A549 (cell line): Measurements from ENCODE around the gene OR2G2. TPM values are rescaled to one million over a fixed set of nuclear protein-coding genes. Genes with fewer than 3 reads are reported as not detected.

Experiments used
- ATAC-seq, 2 experiments: fragments of 200-7000 bp in 1 of 2; fragments of >200 bp in 1 of 2; cut with Nextera tagmentation in 1 of 2; cut with Tn5 transposase in 1 of 2; 3 replicates each; pipeline versions ENCODE4 v1.8.0 to v1.9.1; 2018 to 2020; ENCODE audit warnings: mild to moderate bottlenecking in 1 of 2, moderate library complexity in 1 of 2
- CTCF ChIA-PET: fragments of 300-600 bp; sonication (Branson Sonifier 250); formaldehyde crosslinking; extraction: SDS; loops from one replicate; lab custom pipeline; 2021; ENCODE audit warnings: antibody characterized with exemption, inconsistent platforms; lab: Yijun Ruan, JAX
- POLR2A ChIA-PET: fragments of 350-600 bp; formaldehyde crosslinking; extraction: SDS; loops from one replicate; lab custom pipeline; 2021; ENCODE audit warnings: antibody characterized with exemption, inconsistent platforms; lab: Yijun Ruan, JAX
- DNase-seq, 2 experiments: peaks; one replicate each; pipeline versions ENCODE4 v3.0.0 to v3.0.0-alpha.2; 2011 to 2016; ENCODE audit warnings: low read depth in 1 of 2, low spot score in 1 of 2
- FAIRE-seq: peaks from 2 replicates; lab custom pipeline; 2011; peaks lifted over from hg19 to GRCh38; lab: Jason Lieb, UNC
- H3K27ac ChIP-seq, 2 experiments: fragments of >200 bp; sonication (Bioruptor Twin); formaldehyde crosslinking; 3 replicates each; pipeline ENCODE4 v1.5.1; 2016 to 2017
- H3K4me1 ChIP-seq: fragments of >200 bp; sonication (Bioruptor Twin); formaldehyde crosslinking; 3 replicates; pipeline ENCODE4 v1.6.1; 2016
- H3K4me2 ChIP-seq: fragments of >200 bp; sonication (Bioruptor Twin); formaldehyde crosslinking; 3 replicates; pipeline ENCODE4 v1.6.1; 2016
- H3K4me3 ChIP-seq: fragments of >200 bp; sonication (Bioruptor Twin); formaldehyde crosslinking; 3 replicates; pipeline ENCODE4 v1.5.1; 2016
- H3K9me3 ChIP-seq: fragments of >200 bp; sonication (Bioruptor Twin); formaldehyde crosslinking; 3 replicates; pipeline ENCODE4 v1.6.1; 2016
- ATOH8 ChIP-seq: fragments of 250-450 bp; sonication (Bioruptor Pico); IDR thresholded peaks from 2 replicates; pipeline ENCODE4 v1.5.0; 2020; ENCODE audit warnings: low read depth, mild to moderate bottlenecking, moderate library complexity
- BCL3 ChIP-seq: fragments of >200 bp; sonication (Bioruptor Twin); formaldehyde crosslinking; IDR thresholded peaks from 3 replicates; pipeline ENCODE4 v1.6.1; 2016
- CBX2 ChIP-seq: fragments of 200-600 bp; sonication (generic); IDR thresholded peaks from 2 replicates; pipeline ENCODE4 v1.6.1; 2016; ENCODE audit warnings: low read depth, mild to moderate bottlenecking, borderline replicate concordance
- CBX8 ChIP-seq: fragments of 200-600 bp; sonication (generic); IDR thresholded peaks from 2 replicates; pipeline ENCODE4 v1.6.1; 2016
- CEBPB ChIP-seq, 2 experiments: fragments of >200 bp in 1 of 2; sonication (Bioruptor Twin) in 1 of 2; formaldehyde crosslinking in 1 of 2; IDR thresholded peaks; 2 replicates each; pipeline ENCODE4 v1.6.1; 2012 to 2016
- CHD2 ChIP-seq: fragments of 150-350 bp; IDR thresholded peaks from 2 replicates; pipeline ENCODE4 v1.6.1; 2014; ENCODE audit warnings: low read length; ENCODE audit not compliant: partially characterized antibody
- CHD4 ChIP-seq: fragments of 200-600 bp; sonication (generic); IDR thresholded peaks from 2 replicates; pipeline ENCODE4 v1.6.1; 2016; ENCODE audit warnings: antibody characterized with exemption, mild to moderate bottlenecking, borderline replicate concordance
- E2F6 ChIP-seq: IDR thresholded peaks from 2 replicates; pipeline ENCODE4 v1.6.1; 2012; ENCODE audit warnings: low read depth, borderline replicate concordance
- ESRRA ChIP-seq: fragments of 150-350 bp; IDR thresholded peaks from 2 replicates; pipeline ENCODE4 v1.6.1; 2014; ENCODE audit warnings: mild to moderate bottlenecking, low read length, borderline replicate concordance
- HDAC2 ChIP-seq: fragments of 200-600 bp; sonication (generic); IDR thresholded peaks from 2 replicates; pipeline ENCODE4 v1.6.1; 2016
- HOXB13 ChIP-seq: fragments of 250-450 bp; sonication (Bioruptor Pico); IDR thresholded peaks from 2 replicates; pipeline ENCODE4 v1.5.0; 2020; ENCODE audit warnings: low read depth, mild to moderate bottlenecking, moderate library complexity
- MAFK ChIP-seq: fragments of 450-650 bp; IDR thresholded peaks from 2 replicates; pipeline ENCODE4 v1.6.1; 2014; ENCODE audit not compliant: partially characterized antibody
- MAX ChIP-seq: IDR thresholded peaks from 2 replicates; pipeline ENCODE4 v1.6.1; 2012
- NFE2L2 ChIP-seq: fragments of 150-350 bp; conservative IDR thresholded peaks from 2 replicates; pipeline ENCODE4 v1.6.1; 2014; ENCODE audit warnings: low read length
- NR3C1 ChIP-seq: fragments of >200 bp; sonication (Bioruptor Twin); formaldehyde crosslinking; IDR thresholded peaks from 3 replicates; pipeline ENCODE4 v1.6.1; 2017
- PHF8 ChIP-seq: fragments of 200-600 bp; sonication (generic); IDR thresholded peaks from 2 replicates; pipeline ENCODE4 v1.6.1; 2016; ENCODE audit warnings: low read depth, mild to moderate bottlenecking, antibody characterized with exemption, moderate library complexity, borderline replicate concordance
- POLR2A ChIP-seq: IDR thresholded peaks from 2 replicates; pipeline ENCODE4 v1.6.1; 2012; ENCODE audit warnings: mild to moderate bottlenecking, low read length
- POLR2AphosphoS2 ChIP-seq: conservative IDR thresholded peaks from 2 replicates; pipeline ENCODE4 v1.6.1; 2012; ENCODE audit warnings: low read length, improper control_type of control experiment, inconsistent platforms
- RAD21 ChIP-seq, 2 experiments: fragments of >200 bp in 1 of 2; sonication (Bioruptor Twin) in 1 of 2; formaldehyde crosslinking in 1 of 2; IDR thresholded peaks in 1 of 2; conservative IDR thresholded peaks in 1 of 2; 2 replicates in 1 of 2; 3 replicates in 1 of 2; pipeline ENCODE4 v1.6.1; 2012 to 2018; ENCODE audit warnings: inconsistent platforms in 1 of 2
- REST ChIP-seq: fragments of 200-600 bp; sonication (generic); IDR thresholded peaks from 2 replicates; pipeline ENCODE4 v1.6.1; 2016; ENCODE audit warnings: antibody characterized with exemption, mild to moderate bottlenecking, moderate library complexity
- RNF2 ChIP-seq: fragments of 200-600 bp; sonication (generic); IDR thresholded peaks from 2 replicates; pipeline ENCODE4 v1.6.1; 2016; ENCODE audit warnings: low read depth, mild to moderate bottlenecking, antibody characterized with exemption, moderate library complexity, borderline replicate concordance
- SREBF2 ChIP-seq: fragments of 450-650 bp; IDR thresholded peaks from 2 replicates; pipeline ENCODE4 v1.6.1; 2014; ENCODE audit warnings: mild to moderate bottlenecking, moderate library complexity
- USF2 ChIP-seq: fragments of 450-650 bp; IDR thresholded peaks from 2 replicates; pipeline ENCODE4 v1.6.1; 2014; ENCODE audit warnings: antibody characterized with exemption
- ZFP36 ChIP-seq: fragments of 450-650 bp; IDR thresholded peaks from 2 replicates; pipeline ENCODE4 v1.6.1; 2014; ENCODE audit warnings: borderline replicate concordance; ENCODE audit not compliant: partially characterized antibody
- WGBS: methylation state at CpG from one replicate; pipeline ENCODE4 v1.1.6; 2017; ENCODE audit errors: missing lambda C conversion rate; 5-methylcytosine and 5-hydroxymethylcytosine counted together
- polyA plus RNA-seq, 4 experiments: library from polyadenylated mRNA; depleted of rRNA in 3 of 4; stranded (reverse); fragments of >200 nt; fragmentation: RNase III in 1 of 4; extraction: RNeasy Plus Mini Kit Qiagen cat#74134 plus additional on column Dnase treatment in 1 of 4; gene quantifications; 2 replicates in 3 of 4; 3 replicates in 1 of 4; pipeline ENCODE4 v1.2.3, GENCODE V29; 2011 to 2017

Gene OR2G2
- polyA plus RNA-seq, 2 of the 4 experiments (the other 2 are of a cell fraction): not detected

GRCh38 chr1:247551721-247552120 lies 36.4 kb upstream of the OR2G2 start:
- 3% methylated on average over 1 of the region's 1 CpG for WGBS
- no peak for DNase-seq
- ChIA-PET POLR2A (no interaction called here), CTCF (no interaction called here)
- no peak overlapping the region for H3K4me3 ChIP-seq
- TF ChIP-seq HOXB13 (CRISPR knock-in tag) (no peak), CHD4 (no peak), BCL3 (no peak), E2F6 (no peak), CHD2 (no peak), MAFK (no peak), PHF8 (no peak), CBX8 (no peak), POLR2A (no peak), CBX2 (no peak), SREBF2 (no peak)
- H3K27ac ChIP-seq: no peak overlapping the region
- no peak for FAIRE-seq
- H3K4me1 ChIP-seq: no peaks in the 10 kb centered on the region
- H3K9me3 ChIP-seq: no peaks in the 10 kb centered on the region
- ATAC-seq: no peak
- no peak overlapping the region for H3K4me2 ChIP-seq

- FAIRE-seq (no peak), ATAC-seq (no peak)
Measured at GRCh38 chr1:247552231-247552630, 35.9 kb upstream of the OR2G2 start.

More at GRCh38 chr1:247552231-247552630, 35.9 kb upstream of the OR2G2 start:
- DNase-seq: no peak
- TF ChIP-seq POLR2AphosphoS2 (no peak), USF2 (no peak), BCL3 (no peak), NFE2L2 (no peak), HDAC2 (no peak), RAD21 (conservative IDR thresholded peaks at IDR 0.05 in 1 of 2, IDR thresholded peaks at IDR 0.05 in 1 of 2) (no peak), REST (no peak), ESRRA (no peak), RNF2 (no peak), ZFP36 (no peak), NR3C1 (no peak), CBX2 (no peak), CEBPB (IDR thresholded peaks at IDR 0.05) (no peak), ATOH8 (CRISPR knock-in tag) (no peak), MAX (no peak)
- H3K4me2 ChIP-seq: no peak overlapping the region
- no peaks in the 10 kb centered on the region for H3K4me1 ChIP-seq
- no peak overlapping the region for H3K27ac ChIP-seq
- POLR2A ChIA-PET: no interaction called here
- no peaks in the 10 kb centered on the region for H3K9me3 ChIP-seq
- 0% methylated on average over 2 of the region's 2 CpGs for WGBS
- CTCF ChIA-PET: no interaction called here
- H3K4me3 ChIP-seq: no peak overlapping the region
